Activated CD8-positive, alpha-beta memory T cell treated with anti-CD3 and anti-CD28 coated beads, Interleukin-2, amount 50 U/mL, for 4 hours (primary cell): ENCODE measurements around the gene C17orf100.

Experiments used
- DNase-seq: peaks from one replicate; pipeline ENCODE4 v3.0.0-alpha.2; 2020

C17orf100 gene

GRCh38 chr17:6695051-6695450, 43.5 kb downstream of the C17orf100 start:
- DNase-seq, result no peak

- DNase-seq, result peak; percentile 3
Observed at GRCh38 chr17:6695565-6695964, 44.0 kb downstream of the C17orf100 start.

- peak; percentile 2 for DNase-seq
Observed at GRCh38 chr17:6696906-6697305, 45.3 kb downstream of the C17orf100 start.

GRCh38 chr17:6698004-6698403, 46.4 kb downstream of the C17orf100 start:
- no peak for DNase-seq

- DNase-seq, result no peak
Observed at GRCh38 chr17:6699997-6700947, 48.7 kb downstream of the C17orf100 start.

- no peak for DNase-seq
Observed at GRCh38 chr17:6700948-6701307, 49.4 kb downstream of the C17orf100 start.

GRCh38 chr17:6701719-6702118, 50.2 kb downstream of the C17orf100 start:
- DNase-seq, result peak; percentile 33

GRCh38 chr17:6702567-6703215, 51.1 kb downstream of the C17orf100 start:
- no peak for DNase-seq
